A549 treated with Mapracorat at 1 μM for 4 hours (cell line): ENCODE measurements around the gene GALR1. TPM values are rescaled to one million over a fixed set of nuclear protein-coding genes. Genes with fewer than 3 reads are reported as not detected.

Source experiments
- total RNA-seq: library from RNA; stranded (reverse); fragments of 200-300 nt; extraction: Qiagen RNA extraction; gene quantifications from 5 replicates; pipeline ENCODE4 v1.2.3, GENCODE V29; 2022

Gene GALR1, protein sequence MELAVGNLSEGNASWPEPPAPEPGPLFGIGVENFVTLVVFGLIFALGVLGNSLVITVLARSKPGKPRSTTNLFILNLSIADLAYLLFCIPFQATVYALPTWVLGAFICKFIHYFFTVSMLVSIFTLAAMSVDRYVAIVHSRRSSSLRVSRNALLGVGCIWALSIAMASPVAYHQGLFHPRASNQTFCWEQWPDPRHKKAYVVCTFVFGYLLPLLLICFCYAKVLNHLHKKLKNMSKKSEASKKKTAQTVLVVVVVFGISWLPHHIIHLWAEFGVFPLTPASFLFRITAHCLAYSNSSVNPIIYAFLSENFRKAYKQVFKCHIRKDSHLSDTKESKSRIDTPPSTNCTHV
- not detected in 5 replicates for total RNA-seq

GRCh38 chr18:77249569-77250500, at the start of gene GALR1:
Gene GALR1, plus strand, starts transcription at chr18:77249848. Its CDS starts 701 bp downstream, at chr18:77250549.

Other genes with a start within 250 kb of the GALR1 start
- 14.9 to 23.2 TPM (median 19.6 TPM) in 5 replicates for gene MBP, start 117.1 kb upstream of the GALR1 start, total RNA-seq